SIG-M5 treated with dmso at 0.1 percent for 504 hours (cell line): ENCODE results near the gene GANAB.
"Not testable (repeated sequence)": the region's sequence is repeated elsewhere in the genome, so short reads cannot be mapped to it uniquely, and the experiment has no call there.

ENCODE experiments used
- DNase-seq: peaks from one replicate; lab custom pipeline; 2025; ENCODE audit not compliant: unreplicated experiment; lab: John Stamatoyannopoulos, UW

GANAB gene

GRCh38 chr11:62621567-62622470 is 24.6 kb downstream of the GANAB start, which contains the start of gene B3GAT3:
TSS of gene B3GAT3 (minus strand) at chr11:62621986. CDS start at chr11:62621947, 39 bp downstream.
- peak; percentile 91 for DNase-seq

GRCh38 chr11:62621027-62621566 is 25.3 kb downstream of the GANAB start:
- no peak for DNase-seq

- DNase-seq: not testable (repeated sequence)
These were observed 29.5 kb downstream of the GANAB start for GRCh38 chr11:62616957-62617356.

GRCh38 chr11:62615521-62615920 is 30.9 kb downstream of the GANAB start:
- no peak for DNase-seq

- DNase-seq: no peak
These were observed 32.1 kb downstream of the GANAB start for GRCh38 chr11:62614275-62614674.

GRCh38 chr11:62613291-62613778 is 33.1 kb downstream of the GANAB start:
- no peak for DNase-seq

- peak; percentile 66 for DNase-seq
These were observed 33.8 kb downstream of the GANAB start, which contains the start of the genes EML3 and ROM1 for GRCh38 chr11:62612366-62613290. TSS of gene EML3 (minus strand) at chr11:62612775. CDS start at chr11:62612457, 318 bp downstream. TSS of gene ROM1 (plus strand) at chr11:62613257. CDS start at chr11:62613282, 25 bp downstream.

- DNase-seq: peak; percentile 54
These were observed 34.6 kb downstream of the GANAB start for GRCh38 chr11:62611705-62612365.

GRCh38 chr11:62610814-62611704 is 35.4 kb downstream of the GANAB start:
- no peak for DNase-seq

GRCh38 chr11:62610403-62610802 is 36.0 kb downstream of the GANAB start:
- no peak for DNase-seq

GRCh38 chr11:62608776-62609175 is 37.6 kb downstream of the GANAB start:
- DNase-seq: no peak

GRCh38 chr11:62607714-62608113 is 38.7 kb downstream of the GANAB start:
- DNase-seq: no peak

GRCh38 chr11:62605902-62606301 is 40.5 kb downstream of the GANAB start:
- DNase-seq: no peak

- no peak for DNase-seq
These were observed 40.9 kb downstream of the GANAB start for GRCh38 chr11:62605467-62605866.

GRCh38 chr11:62604460-62605120 is 41.8 kb downstream of the GANAB start:
- no peak for DNase-seq

- no peak for DNase-seq
These were observed 42.6 kb downstream of the GANAB start for GRCh38 chr11:62603776-62604299.

GRCh38 chr11:62603072-62603408 is 43.4 kb downstream of the GANAB start:
- no peak for DNase-seq

- no peak for DNase-seq
These were observed 44.0 kb downstream of the GANAB start for GRCh38 chr11:62602141-62603071.
